Erythroblast (primary cell): ENCODE data around the gene MTR.

ENCODE experiments used
- GATA1 ChIP-seq: IDR thresholded peaks from 2 replicates; pipeline ENCODE4 v1.6.1; 2011; ENCODE audit warnings: low read depth, mild to moderate bottlenecking, control low read depth, low read length, moderate library complexity
- POLR2A ChIP-seq: IDR thresholded peaks from 2 replicates; pipeline ENCODE4 v1.6.1; 2011; ENCODE audit warnings: mild to moderate bottlenecking, low read length

DNA sequence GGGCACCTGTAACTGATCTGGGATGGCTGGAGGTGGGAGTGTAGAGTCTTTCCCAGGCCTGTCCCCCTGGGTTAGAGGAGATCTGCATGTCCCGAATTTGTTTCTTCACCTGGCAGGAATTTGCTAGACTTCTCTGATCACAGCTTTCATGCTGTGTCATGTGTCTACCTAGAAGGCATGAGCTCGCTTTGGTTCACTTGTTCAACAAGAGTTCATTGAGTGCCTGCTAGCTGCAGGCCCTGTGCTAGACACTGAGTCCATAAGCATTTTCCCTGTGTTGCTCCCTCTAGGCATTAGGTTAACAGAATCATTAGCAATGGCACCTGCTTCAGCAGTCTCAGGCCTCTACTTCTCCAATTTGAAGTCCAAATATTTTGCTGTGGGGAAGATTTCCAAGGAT lies 101.6 kb downstream of the MTR start:
- TF ChIP-seq POLR2A = no peak
- TF ChIP-seq GATA1 = no peak
